ENCODE data around the gene C5. TPM values are rescaled to one million over a fixed set of nuclear protein-coding genes. Genes with fewer than 3 reads are reported as not detected.
"Not testable (repeated sequence)": the region's sequence is repeated elsewhere in the genome, so short reads cannot be mapped to it uniquely, and the experiment has no call there.

C5 gene
- 10 to 100 TPM; 14.0 to 17.5 (median 14.7) TPM for polyA plus RNA-seq (ENCODE audit: insufficient read length in 3 of 3)

GRCh38 chr9:121050128-121050988 lies at the start of gene C5:
C5 (minus strand) TSS chr9:121050275; CDS start chr9:121050246, 29 bp downstream.
- no peak for DNase-seq (ENCODE audit: low read depth in 3 of 3, low spot score in 2 of 3)

- no peak for DNase-seq (ENCODE audit: low read depth in 3 of 3, low spot score in 2 of 3)
Measured at GRCh38 chr9:121098567-121099198, 48.6 kb upstream of the C5 start.

GRCh38 chr9:121095057-121095456 lies 45.0 kb upstream of the C5 start:
- no peak for DNase-seq (ENCODE audit: low read depth in 3 of 3, low spot score in 2 of 3)

DNA sequence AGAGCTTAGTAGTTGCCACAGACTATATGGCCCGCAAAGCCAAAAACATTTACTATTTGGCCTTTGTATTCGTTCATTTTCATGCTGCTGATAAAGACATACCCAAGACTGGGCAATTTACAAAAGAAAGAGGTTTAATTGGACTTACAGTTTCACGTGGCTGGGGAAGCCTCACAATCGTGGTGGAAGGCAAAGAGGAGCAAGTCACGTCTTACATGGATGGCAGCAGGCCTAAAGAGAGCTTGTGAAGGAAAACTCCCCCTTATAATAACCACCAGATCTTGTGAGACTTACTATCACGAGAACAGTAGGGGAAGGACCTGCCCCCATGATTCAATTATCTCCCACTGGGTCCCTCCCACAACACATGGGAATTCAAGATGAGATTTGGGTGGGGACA lies 40.7 kb upstream of the C5 start:
- not testable (repeated sequence) for DNase-seq (ENCODE audit: low read depth in 3 of 3, low spot score in 2 of 3)

DNA sequence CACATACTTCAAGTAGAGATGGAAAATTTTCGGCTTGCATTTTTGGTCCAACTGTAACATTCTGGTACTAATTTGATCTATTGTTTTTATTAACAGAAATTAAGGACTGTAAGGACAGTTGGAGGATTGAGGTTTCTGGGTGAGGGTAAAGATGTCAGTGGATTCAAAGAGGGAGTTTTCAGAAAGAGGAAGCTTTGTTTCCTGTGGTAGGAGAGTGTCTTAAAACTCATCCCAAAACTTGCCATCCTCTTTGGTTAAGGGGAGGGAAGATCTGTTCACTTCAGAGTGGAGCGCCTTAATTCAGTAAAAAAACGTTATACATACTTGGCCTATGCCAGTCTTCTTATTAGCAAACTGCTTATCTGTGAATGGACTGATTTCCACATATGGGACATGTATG lies 38.5 kb upstream of the C5 start:
- no peak for DNase-seq (ENCODE audit: low read depth in 3 of 3, low spot score in 2 of 3)

GRCh38 chr9:121085661-121086060 lies 35.6 kb upstream of the C5 start:
- DNase-seq (ENCODE audit: low read depth in 3 of 3, low spot score in 2 of 3): no peak

DNA sequence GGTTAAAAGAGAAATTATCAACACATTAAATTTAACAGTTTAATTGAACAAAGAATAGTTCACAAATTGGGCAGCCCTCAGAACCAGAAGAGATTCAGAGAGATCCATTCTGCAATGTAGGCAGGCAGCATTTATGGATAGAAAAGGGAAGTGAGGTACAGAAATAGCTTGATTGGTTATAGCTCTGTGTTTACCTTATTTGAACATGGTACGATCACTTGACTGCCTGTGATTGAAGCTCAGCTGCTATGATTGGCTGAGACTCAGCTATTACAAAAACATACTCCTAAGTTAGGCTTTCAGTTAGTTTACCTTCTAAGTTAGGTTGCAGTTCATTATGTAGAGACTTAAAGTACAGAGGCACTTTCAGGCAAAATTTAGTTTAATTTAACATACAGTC lies 32.0 kb upstream of the C5 start:
- DNase-seq (ENCODE audit: low read depth in 3 of 3, low spot score in 2 of 3): no peak

DNA sequence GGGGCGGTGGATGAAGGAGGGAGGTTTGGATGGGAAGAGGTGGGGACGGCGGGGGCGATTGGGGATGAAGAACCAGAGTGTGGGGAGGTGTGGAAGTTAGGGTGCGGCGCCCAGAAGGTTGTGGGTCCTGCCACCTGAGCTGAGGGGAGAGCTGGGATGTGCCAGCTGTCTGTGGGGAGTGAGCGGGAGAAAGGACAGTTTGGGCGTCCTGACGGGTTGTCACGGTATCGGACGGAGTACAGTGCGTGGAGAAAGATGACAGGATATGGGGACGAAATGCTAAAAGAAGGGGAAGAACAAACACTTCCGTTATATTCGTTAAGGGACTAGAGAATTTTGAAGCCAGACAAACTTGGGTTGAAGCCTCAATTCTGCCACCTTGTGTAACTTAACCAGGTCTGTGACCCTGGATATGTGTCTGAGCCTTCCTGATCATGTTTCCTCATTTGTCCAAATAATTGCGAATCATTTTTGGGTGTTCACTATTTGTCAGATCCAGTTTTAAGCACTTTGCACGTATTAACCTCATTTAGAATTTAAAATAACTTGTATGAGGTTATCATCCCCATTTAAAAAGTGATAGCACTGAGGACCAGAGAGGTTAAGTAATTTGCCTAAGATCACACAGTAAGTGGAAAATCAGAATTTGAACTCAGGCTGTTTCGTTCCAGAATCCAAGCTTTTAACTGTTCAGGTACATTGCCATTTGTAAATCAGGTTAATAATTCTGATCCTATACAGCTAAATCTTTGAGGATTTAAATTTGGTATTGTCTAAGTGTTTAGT lies 25.4 kb upstream of the C5 start:
- DNase-seq (ENCODE audit: low read depth in 3 of 3, low spot score in 2 of 3): peak in 2 of 3 donors; percentile 25 to 29

GRCh38 chr9:121074370-121075250 lies 24.5 kb upstream of the C5 start, which contains the start of gene CNTRL:
CNTRL (plus strand) TSS chr9:121074955; CDS start chr9:121088327, 13,372 bp downstream.
- DNase-seq (ENCODE audit: low read depth in 3 of 3, low spot score in 2 of 3): peak; percentile 71 to 87 (median 85)

- no peak for DNase-seq (ENCODE audit: low read depth in 3 of 3, low spot score in 2 of 3)
Measured at GRCh38 chr9:121073038-121073437, 23.0 kb upstream of the C5 start.

DNA sequence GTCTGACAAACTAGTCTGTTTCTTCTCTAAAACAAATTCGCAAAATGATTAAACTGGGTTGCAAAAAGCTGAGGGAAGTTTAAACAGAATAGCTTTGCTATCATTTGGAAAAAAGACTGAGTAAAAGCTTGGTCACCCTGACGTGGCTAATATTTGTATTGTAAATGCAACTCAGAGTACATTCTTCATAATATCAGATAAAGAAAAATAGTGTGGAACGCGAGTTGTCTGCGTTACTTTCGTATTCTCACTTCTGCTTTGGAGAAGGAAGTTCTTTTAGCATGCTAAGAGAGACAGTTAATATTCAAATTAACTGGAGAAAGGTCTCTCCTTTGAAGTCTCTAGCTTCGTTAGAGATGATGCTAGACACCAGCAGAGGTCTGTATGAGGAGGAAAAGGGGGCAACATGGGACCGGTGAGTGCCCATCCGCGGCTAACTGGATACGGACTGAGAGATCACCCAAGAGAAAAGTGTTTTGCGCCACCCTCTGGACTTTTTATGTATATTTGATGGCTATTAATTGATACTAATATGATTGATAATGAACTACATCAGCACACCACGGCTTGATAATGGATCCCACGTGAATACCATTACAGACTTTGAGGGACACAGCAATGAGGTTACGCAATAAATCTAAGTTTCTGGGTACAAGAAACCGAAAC lies 21.8 kb upstream of the C5 start:
- DNase-seq (ENCODE audit: low read depth in 3 of 3, low spot score in 2 of 3): no peak

DNA sequence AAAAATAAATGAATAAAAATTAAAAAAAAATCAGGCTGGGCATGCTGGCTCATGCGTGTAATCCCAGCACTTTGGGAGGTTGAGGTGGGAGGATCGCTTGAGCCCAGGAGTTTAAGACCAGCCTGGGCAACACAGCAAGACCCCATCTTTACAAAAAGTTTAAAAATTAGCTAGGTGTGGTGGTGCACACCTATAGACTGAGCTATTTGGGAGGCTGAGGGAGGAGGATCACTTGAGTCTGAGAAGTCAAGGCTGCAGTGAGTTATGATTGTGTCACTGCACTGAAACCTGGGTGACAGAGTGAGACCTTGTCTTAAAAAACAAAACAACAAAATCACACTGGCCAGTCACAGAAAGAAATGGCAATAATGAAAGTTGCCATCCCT lies 21.3 kb upstream of the C5 start:
- no peak for DNase-seq (ENCODE audit: low read depth in 3 of 3, low spot score in 2 of 3)

- no peak for DNase-seq (ENCODE audit: low read depth in 3 of 3, low spot score in 2 of 3)
Measured at GRCh38 chr9:121069396-121069795, 19.3 kb upstream of the C5 start.

DNA sequence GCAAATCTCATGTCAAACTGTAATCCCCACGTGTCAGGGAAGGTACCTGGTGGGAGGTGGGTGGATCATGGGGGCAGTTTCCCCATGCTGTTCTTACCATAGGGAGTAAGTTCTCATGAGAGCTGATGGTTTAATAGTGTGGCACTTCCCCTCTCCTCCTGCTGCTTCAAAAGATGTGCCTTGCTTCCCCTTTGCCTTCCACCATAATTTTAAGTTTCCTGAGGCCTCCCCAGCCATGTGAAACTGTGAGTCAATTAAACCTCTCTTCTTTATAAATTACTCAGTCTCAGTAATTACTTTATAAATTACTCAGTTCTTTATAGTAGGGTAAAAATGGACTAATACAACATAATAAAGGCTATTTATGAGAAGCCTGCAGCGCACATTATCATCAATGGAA lies 17.6 kb upstream of the C5 start:
- DNase-seq (ENCODE audit: low read depth in 3 of 3, low spot score in 2 of 3): no peak

GRCh38 chr9:121066850-121067249 lies 16.8 kb upstream of the C5 start:
- DNase-seq (ENCODE audit: low read depth in 3 of 3, low spot score in 2 of 3): no peak

DNA sequence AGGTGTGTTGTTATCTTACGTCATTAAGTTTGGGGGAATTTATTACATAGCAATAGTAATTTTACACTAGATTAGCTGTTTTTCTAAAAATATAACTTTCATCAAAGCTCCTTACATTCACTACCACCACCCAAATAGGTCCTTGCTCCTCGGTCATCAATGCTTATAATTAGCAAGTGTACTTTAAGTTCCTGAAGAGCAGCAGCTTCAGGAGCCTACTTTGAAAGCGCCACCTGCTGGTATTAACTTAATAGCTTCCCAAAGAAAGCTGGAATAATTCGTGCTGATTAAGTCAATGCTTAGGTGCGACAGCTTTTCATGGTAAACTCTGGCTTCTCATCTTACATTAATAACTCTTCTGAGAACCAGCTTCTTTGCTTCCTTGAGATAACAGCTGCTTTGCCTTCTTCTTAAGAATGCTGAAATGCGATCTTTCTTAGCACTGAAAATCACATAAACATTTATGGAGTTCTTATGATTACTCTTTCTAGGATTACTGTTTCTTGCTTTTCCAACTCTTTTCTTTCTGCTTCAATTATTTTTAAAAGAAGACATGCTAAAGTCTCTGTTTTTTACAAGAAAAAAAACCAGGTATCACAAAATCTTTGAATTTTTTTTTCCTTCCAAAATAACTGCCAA lies 10.0 kb upstream of the C5 start:
- DNase-seq (ENCODE audit: low read depth in 3 of 3, low spot score in 2 of 3): peak; percentile 58 to 66 (median 64)

DNA sequence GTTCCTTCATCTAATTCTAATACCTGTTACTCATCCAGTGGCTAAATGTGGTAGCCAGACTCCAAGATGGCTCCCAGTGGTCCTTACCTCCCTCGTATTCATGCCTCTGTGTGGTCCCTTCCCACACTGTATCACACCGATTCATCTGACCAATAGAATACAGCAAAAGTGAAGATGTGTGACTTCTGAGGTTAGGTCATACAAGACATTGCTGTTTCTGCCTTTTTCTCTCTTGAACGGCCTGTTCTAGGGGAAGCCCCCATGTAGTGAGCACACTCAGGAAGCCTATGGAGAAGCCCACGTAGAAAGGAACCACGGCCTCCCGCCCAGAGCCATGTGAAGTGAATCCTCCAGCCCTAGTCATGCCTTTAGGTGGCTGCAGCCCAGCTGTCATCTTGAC lies 9.4 kb upstream of the C5 start:
- DNase-seq (ENCODE audit: low read depth in 3 of 3, low spot score in 2 of 3): no peak

GRCh38 chr9:121057821-121058220 lies 7.7 kb upstream of the C5 start:
- DNase-seq (ENCODE audit: low read depth in 3 of 3, low spot score in 2 of 3): no peak

- no peak for DNase-seq (ENCODE audit: low read depth in 3 of 3, low spot score in 2 of 3)
Measured at GRCh38 chr9:121055642-121056143, 5.6 kb upstream of the C5 start.

Data from right renal cortex interstitium (tissue), 3 donors.